Lower leg skin (tissue), 3 donors: ENCODE measurements around the gene TSSK6.

ENCODE experiments used
- CTCF ChIP-seq, 3 donors: fragments of 450-650 bp; IDR thresholded peaks; one replicate each; pipeline ENCODE4 v1.5.1; 2016; ENCODE audit warnings: antibody characterized with exemption in 3 of 3, mild to moderate bottlenecking in 3 of 3, moderate library complexity in 2 of 3
- POLR2A ChIP-seq, 2 donors: fragments of 450-650 bp; IDR thresholded peaks; one replicate each; pipeline ENCODE4 v1.6.1; 2016 to 2017; ENCODE audit warnings: antibody characterized with exemption in 2 of 2, mild to moderate bottlenecking in 1 of 2, moderate library complexity in 1 of 2

DNA sequence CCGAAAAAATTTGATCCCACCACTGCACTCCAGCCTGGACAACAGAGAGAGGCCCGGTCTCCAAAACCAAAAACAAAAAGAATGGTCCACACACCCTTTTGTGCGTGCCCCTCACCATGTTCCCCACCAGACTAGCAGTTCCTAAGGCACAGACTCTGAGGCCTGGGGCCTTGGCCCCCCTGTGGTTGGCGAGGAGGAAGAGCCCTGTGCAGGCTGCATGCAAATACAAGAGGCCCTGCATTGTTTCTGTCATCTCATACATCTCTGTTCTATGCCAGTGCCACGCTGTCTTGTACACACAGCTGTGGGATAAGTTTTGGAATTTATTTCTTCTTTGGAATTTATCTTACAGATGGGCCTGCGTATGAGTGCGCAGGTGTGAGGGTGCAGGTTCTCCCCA, 8.7 kb upstream of the TSSK6 start:
- TF ChIP-seq CTCF (IDR thresholded peaks at IDR 0.05) (no peak), POLR2A (IDR thresholded peaks at IDR 0.05) (no peak)
